Ascending aorta (tissue), 2 donors: Measurements from ENCODE around the gene GARIN6. TPM values are rescaled to one million over a fixed set of nuclear protein-coding genes. Genes with fewer than 3 reads are reported as not detected.

Experiments used
- DNase-seq, 2 donors: peaks; one replicate each; pipeline ENCODE4 v3.0.0-alpha.2; 2019; ENCODE audit warnings: low spot score in 2 of 2
- H3K27ac ChIP-seq, 2 donors: fragments of 200-600 bp; sonication (generic); one replicate each; pipeline ENCODE4 v1.5.1; 2016 to 2017; ENCODE audit warnings: mild to moderate bottlenecking in 1 of 2
- H3K27me3 ChIP-seq: fragments of 200-600 bp; sonication (generic); one replicate; pipeline ENCODE4 v1.5.1; 2017
- H3K36me3 ChIP-seq, 2 donors: fragments of 200-600 bp; sonication (generic); one replicate each; pipeline ENCODE4 v1.5.1; 2016
- H3K4me1 ChIP-seq, 2 donors: fragments of 200-600 bp; sonication (generic); one replicate each; pipeline ENCODE4 v1.5.1; 2016 to 2017; ENCODE audit warnings: mild to moderate bottlenecking in 1 of 2
- H3K4me3 ChIP-seq, 2 donors: fragments of 200-600 bp; sonication (generic); one replicate each; pipeline ENCODE4 v1.5.1; 2016 to 2017; ENCODE audit warnings: mild to moderate bottlenecking in 1 of 2
- H3K9me3 ChIP-seq, 2 donors: fragments of 200-600 bp; sonication (generic); one replicate each; pipeline ENCODE4 v1.5.1; 2016
- CTCF ChIP-seq, 3 experiments: fragments of 200-600 bp in 2 of 3; fragments of 450-650 bp in 1 of 3; sonication (generic) in 2 of 3; IDR thresholded peaks; one replicate each; pipeline ENCODE4 v1.5.1; 2016 to 2019; ENCODE audit warnings: antibody characterized with exemption in 3 of 3, mild to moderate bottlenecking in 1 of 3, moderate library complexity in 1 of 3
- intact Hi-C: fragments of 100-400 bp; cut with DNase I; formaldehyde crosslinking; loops from one replicate; pipeline ENCODE4 v1.15.1; 2023
- total RNA-seq: library from RNA; depleted of rRNA; stranded (reverse); fragments of >200 nt; gene quantifications from one replicate; pipeline ENCODE4 v1.1.0, GENCODE V29; 2016

Gene GARIN6
- total RNA-seq, 1 donor from 2014 or later = not detected

- intact Hi-C loops = no loop called here
- no peak for TF ChIP-seq CTCF (IDR thresholded peaks at IDR 0.05)
- no peaks in the 10 kb centered on the region for H3K27me3 ChIP-seq
- no peak for DNase-seq
- H3K4me1 ChIP-seq = peaks cover 0 to 4% of the 10 kb centered on the region in 2 donors
- no peak overlapping the region for H3K4me3 ChIP-seq
- no peaks in the 10 kb centered on the region for H3K36me3 ChIP-seq
- H3K27ac ChIP-seq = no peak overlapping the region
- no peaks in the 10 kb centered on the region for H3K9me3 ChIP-seq
Observed at GRCh38 chr12:99680276-99680675, 32.7 kb downstream of the GARIN6 start.

DNA sequence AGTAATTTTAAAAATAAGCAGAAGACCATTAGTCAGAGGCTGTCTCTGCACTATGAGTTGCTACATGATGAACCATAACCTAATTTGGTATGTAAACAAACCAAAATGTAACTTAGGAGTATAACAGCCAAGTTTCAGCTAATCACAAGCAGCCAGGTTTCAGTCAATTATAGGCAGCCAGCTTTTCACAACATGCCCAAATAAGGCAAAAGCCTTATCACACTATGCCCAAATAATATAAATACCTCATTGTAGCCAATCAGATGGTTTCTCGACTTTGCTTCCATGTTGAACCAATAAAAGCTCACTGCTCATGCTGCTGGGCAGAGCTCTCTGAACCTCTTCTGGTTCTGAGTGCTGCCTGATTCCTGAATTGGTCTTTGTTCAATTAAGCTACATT is 38.6 kb downstream of the GARIN6 start:
- intact Hi-C loops = no loop called here

DNA sequence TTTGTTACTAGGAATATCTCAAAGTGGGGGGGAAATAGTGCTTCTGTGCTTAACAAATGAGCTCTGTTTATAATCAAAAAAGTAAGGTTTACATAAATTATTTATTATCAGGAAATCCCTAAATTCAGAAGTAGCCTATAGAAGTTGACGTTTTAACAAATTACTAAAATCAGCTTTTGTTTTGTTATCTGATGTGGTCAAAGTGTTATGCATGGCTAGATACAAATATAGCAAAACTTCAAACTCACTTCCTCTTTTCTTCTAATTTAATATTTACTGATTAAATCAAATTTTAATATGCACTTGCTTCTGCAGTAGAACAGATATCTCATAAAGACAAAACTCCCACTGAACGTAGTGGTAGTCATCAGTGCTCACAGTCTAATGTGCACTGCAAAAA is 47.5 kb downstream of the GARIN6 start:
- Histone ChIP-seq H3K4me1 (no peaks in the 10 kb centered on the region), H3K4me3 (no peak overlapping the region), H3K27ac (no peak overlapping the region), H3K9me3 (no peaks in the 10 kb centered on the region), H3K27me3 (no peaks in the 10 kb centered on the region), H3K36me3 (peaks cover 0 to 4% of the 10 kb centered on the region in 2 donors)
- intact Hi-C loops = no loop called here
- no peak for TF ChIP-seq CTCF (IDR thresholded peaks at IDR 0.05)
- no peak for DNase-seq

More for the DNA sequence above, 38.6 kb downstream of the GARIN6 start:
- Histone ChIP-seq H3K27ac (no peak overlapping the region), H3K27me3 (no peaks in the 10 kb centered on the region), H3K4me3 (no peak overlapping the region), H3K9me3 (peaks cover 0 to 10% of the 10 kb centered on the region in 2 donors), H3K4me1 (no peaks in the 10 kb centered on the region), H3K36me3 (no peaks in the 10 kb centered on the region)
- no peak for DNase-seq
- TF ChIP-seq CTCF (IDR thresholded peaks at IDR 0.05) = no peak
